Spleen (tissue), 7 donors: ENCODE results near the gene HHIP.

Experiments used
- CTCF ChIP-seq, 11 experiments: fragments of 200-600 bp in 7 of 11; fragments of 450-650 bp in 4 of 11; sonication (generic) in 4 of 11; IDR thresholded peaks in 8 of 11; conservative IDR thresholded peaks in 3 of 11; 1 replicate in 7 of 11; 2 replicates in 4 of 11; pipeline versions ENCODE4 v1.4.0 to v1.8.0; 2016 to 2021; ENCODE audit warnings: antibody characterized with exemption in 11 of 11, inconsistent platforms in 4 of 11, mild to moderate bottlenecking in 1 of 11
- POLR2A ChIP-seq, 3 donors: fragments of 450-650 bp; IDR thresholded peaks; one replicate each; pipeline ENCODE4 v1.5.1; 2017; ENCODE audit warnings: antibody characterized with exemption in 3 of 3, mild to moderate bottlenecking in 1 of 3
- donor health status: DM: no; HTN: no; CAD: no; lungs with moderate emphysema.
- donor health status: DM: no; HTN: no; CAD: no.
- donor health status: DM: no; HTN: no; CAD: no.

- TF ChIP-seq POLR2A (IDR thresholded peaks at IDR 0.05) (no peak), CTCF (IDR thresholded peaks at IDR 0.05 in 8 of 11, conservative IDR thresholded peaks at IDR 0.05 in 3 of 11) (no peak)
These were observed 12.9 kb downstream of the HHIP start for GRCh38 chr4:144658903-144659302.
